T-helper 1 cell treated with Interleukin-12 subunit alpha and Interleukin-12 subunit beta and Interleukin-4 antibody, amounts not matched to agents 30 ng/mL and 1 ng/mL, for 36 hours (primary cell): ENCODE data around the gene ATXN7. TPM values are rescaled to one million over a fixed set of nuclear protein-coding genes. Genes with fewer than 3 reads are reported as not detected.

Experiments used
- intact Hi-C: fragments of 100-400 bp; cut with micrococcal nuclease; formaldehyde crosslinking; loops from one replicate; pipeline ENCODE4 v1.15.1; 2024
- total RNA-seq: library from RNA; stranded (reverse); gene quantifications from 2 replicates; pipeline ENCODE4 v1.2.3, GENCODE V29; 2022

The ATXN7 gene
- total RNA-seq, 1 donor from 2014 or later: 79.2 TPM

DNA sequence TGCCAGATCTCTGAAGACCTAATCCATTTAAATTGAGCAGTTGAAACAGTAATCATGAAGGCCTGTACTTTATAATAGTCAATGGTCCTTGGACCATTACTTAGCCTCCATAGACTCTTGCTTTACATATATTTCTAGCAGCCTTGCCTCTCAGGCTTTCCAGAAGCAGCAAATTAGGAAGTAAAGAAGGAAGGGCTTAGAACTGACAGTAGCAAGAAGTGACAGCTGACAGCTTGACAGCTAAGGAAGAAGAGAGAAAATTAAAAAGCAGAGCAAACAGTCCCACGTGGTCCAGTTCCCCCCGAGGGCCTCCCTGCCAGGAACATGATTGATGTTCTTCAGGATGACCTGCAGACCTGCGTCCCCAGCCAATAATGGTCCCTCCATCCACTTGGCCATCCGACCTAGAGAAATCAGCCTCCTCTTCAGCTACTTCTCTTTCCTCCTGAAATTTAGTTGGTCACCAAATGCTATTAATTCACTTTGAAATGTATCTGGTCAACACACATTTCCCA lies 174.6 kb downstream of the ATXN7 start:
- intact Hi-C loops: no loop called here

DNA sequence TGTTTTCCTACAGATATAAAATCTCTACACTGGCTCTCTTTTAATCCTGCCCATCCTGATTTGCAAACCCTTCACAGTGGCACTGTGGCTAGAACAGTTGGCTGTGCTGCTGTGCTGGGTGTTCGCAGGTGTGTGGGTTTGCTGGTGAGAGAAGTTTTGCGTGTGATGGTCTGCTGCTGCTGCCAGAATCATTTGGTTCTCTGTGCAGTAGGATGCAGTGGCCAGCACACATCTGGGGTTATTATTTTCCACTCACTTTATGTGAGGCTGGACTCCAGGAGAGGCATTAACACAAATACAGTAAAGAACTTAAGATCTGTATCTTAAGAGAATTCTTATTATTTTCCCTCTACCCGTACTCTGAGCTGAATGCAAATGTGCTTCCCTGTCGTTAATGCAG lies 175.7 kb downstream of the ATXN7 start:
- intact Hi-C loops: no loop called here

DNA sequence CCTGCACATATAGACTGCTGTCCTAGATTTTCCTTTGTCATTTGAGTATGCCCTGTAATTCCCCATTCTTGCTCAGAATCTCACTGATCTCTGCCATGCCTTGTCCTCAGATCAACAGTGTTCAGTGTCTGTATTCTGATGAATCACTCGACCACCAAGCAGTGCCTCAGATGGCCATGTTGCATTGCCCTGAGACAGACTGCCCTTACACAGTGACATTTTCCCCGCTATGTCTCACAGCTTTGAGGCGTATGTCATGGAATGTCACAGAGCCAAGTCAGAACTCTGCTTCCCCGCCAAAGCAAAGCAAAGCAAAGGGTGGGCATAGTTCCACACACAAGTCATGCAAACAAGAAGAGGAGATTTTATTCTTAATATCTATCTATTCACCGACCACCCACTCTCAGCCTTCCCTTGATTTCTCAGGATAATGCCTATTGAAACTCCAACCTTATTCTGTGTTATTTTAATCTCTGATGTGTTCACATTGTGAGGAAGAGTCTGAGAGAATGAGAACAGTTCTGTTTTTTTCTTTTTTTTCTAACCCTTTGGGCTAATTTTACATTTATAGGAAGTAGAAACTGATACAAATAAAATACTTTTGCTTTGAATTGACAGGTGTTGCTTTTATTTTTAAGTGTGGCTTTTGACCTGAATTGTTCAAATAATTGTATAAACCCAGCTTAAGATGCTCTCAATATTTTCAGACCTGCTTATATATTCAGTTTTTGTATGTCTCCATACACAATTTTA lies 176.5 kb downstream of the ATXN7 start:
- intact Hi-C loops: no loop called here

DNA sequence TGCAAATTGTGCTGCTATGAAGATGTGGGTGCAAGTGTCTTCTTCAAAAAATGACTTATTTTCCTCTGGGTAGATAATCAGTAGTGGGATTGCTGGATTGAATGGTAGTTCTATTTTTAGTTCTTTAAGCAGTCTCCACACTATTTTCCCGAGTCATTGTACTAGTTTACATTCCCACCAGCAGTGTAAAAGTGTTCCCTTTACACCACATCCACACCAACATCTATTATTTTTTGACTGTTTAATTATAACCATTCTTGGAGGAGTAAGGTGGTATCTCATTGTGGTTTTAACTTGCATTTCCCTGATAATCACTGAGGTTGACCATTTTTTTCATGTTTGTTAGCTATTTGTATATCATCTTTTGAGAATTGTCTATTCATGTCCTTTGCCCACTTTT lies 179.3 kb downstream of the ATXN7 start:
- intact Hi-C loops: no loop called here

DNA sequence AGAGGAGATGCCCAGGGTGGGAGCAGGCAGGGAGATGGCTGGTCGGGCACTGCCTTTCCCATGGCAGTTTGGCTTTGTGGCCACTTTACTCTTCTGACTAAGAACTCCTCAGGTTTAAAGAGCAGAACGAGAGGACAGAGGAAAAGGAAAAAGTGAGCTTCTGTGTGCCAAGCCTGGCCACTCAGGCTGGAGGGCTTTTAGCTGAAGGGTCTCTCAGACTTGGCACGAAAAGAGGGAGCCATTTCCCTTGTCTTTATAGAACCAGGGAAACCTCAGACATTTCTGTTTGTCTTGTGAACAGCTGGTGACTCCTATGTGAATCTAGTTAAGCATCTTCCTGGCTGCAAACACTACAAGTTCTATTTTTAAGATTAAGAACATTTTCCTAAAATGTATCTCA lies 182.9 kb downstream of the ATXN7 start:
- intact Hi-C loops: no loop called here

DNA sequence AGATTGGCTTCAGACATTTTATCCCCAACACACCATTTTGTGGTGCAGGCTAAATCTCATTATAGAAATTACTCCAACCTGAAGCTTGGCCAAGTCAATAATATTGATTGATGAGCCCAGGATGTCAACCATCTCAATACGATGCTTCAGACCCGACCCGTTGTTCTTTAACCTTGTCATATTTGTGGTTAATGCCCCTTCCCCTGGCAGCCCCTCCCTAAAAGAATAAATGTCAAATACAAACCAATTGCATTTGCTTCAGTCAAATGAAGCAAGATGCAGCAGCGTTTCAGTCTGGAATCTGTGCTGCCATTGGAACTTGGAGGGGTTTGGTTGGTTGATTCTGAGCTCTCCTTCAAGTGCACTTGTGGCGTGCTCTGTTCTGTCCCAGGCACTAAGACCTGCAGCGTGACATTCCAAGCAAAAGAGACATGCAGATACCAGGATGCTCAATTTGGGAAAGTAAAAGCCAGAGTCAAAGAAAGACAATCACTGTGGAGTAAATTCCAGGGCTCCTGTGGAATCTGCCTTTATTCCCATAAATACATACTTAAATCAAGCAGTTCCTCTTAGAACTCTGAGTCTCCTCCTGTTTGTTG lies 183.4 kb downstream of the ATXN7 start:
- intact Hi-C loops: no loop called here

DNA sequence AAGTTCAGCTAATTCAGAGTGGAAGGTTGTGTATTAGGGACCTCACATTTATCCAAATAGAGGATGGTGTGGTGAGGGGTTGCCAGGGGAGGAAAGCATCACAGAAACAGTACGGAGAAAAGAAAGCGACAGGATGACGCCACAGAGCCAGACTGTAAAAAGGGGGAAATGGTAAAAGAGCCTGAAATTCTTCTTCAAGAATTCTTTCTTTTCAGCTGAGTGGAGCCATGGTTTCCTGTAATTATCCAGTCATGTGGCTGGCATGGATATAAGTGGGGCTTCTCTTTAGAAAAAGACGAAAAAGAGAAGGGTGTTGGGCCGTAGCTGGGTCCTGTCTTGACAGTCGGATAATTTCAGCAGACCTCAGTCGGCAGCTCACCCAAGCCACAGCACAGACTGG lies 184.1 kb downstream of the ATXN7 start:
- intact Hi-C loops: no loop called here

DNA sequence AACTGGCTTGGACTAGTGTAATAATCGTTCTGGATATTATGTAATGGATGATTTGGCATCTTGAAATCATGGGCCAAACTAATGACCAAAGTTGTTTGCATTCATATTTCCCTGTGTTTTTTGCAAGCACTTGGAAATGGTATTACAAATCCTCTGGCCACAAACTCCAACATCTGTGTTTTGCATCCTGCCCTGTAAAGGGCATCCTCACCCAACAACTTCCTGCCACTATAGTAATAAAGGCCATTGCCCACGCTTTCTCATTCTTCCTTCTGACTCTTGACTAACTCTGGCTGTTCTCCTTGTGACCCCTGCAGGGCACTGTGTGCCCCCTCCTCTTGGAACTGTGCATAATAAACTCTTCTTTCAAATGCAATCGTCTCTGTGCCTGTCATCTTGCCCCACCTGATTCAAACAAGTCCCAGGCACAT lies 185.0 kb downstream of the ATXN7 start:
- intact Hi-C loops: no loop called here

DNA sequence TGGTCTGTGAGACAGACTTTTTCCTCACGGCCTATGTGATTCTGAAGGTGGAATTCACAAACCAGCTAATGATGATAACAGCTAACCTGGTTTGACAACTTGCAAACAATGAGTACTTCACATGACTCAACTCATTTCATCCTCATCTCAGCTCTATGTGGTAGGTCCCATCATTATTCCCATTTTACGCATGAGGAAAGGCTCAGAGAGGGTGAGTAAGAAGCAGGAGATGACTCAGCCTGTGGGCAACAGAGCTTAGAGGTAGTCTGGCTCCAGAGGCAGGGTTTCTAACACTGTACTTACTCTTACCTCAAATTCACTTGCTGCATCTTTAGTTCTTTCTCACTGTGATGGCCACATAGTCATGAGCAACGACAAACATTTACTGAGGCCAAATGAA lies 185.5 kb downstream of the ATXN7 start:
- intact Hi-C loops: no loop called here

DNA sequence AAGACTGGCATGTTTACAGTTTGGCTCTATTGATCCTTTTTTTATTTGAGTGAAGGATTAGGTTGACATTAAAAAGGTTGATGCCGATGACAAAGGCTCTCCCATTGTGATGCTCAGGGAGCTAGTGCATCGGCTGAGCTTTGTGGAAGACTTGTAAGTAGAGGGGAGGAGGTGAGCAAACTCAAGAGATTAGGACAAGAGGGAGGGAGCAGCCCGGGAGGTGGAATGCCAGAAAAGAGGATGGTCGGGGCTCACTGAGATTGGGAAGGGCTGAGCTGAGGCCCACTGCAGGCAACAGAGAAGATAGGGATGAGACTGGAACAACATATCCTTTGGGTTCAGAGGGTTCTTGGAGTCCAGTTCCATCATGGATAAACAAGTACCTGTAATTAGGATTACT lies 186.2 kb downstream of the ATXN7 start:
- intact Hi-C loops: no loop called here

Other genes starting within 250 kb of the ATXN7 start
- not detected in 2 replicates for gene SNTN, start 211.2 kb upstream of the ATXN7 start, total RNA-seq
- gene C3orf49, start 44.6 kb upstream of the ATXN7 start, total RNA-seq: not detected in 2 replicates
- 89.2 and 90.5 TPM in 2 replicates for gene THOC7, start 62 bp upstream of the ATXN7 start, total RNA-seq
- gene SCAANT1, start 48.5 kb downstream of the ATXN7 start, total RNA-seq: not detected in 2 replicates
- gene PSMD6, start 159.6 kb downstream of the ATXN7 start, total RNA-seq: 97.6 and 100 TPM in 2 replicates